KOPT-K1 (cell line): Measurements from ENCODE around the gene CACNG5.

ENCODE experiments used
- H3K27ac ChIP-seq: fragments of 200-600 bp; sonication (generic); 2 replicates; pipeline ENCODE4 v1.5.1; 2016; ENCODE audit warnings: antibody characterized with exemption, mild to moderate bottlenecking, low read depth, low read length; ENCODE audit not compliant: poor library complexity, severe bottlenecking
- H3K36me3 ChIP-seq: fragments of 200-600 bp; sonication (generic); 2 replicates; pipeline ENCODE4 v1.5.1; 2017; ENCODE audit warnings: antibody characterized with exemption, mild to moderate bottlenecking, low read length, moderate library complexity; ENCODE audit not compliant: insufficient read depth
- H3K9me3 ChIP-seq: fragments of 200-600 bp; sonication (generic); 2 replicates; pipeline ENCODE4 v1.5.1; 2017; ENCODE audit warnings: antibody characterized with exemption, low read length, mild to moderate bottlenecking; ENCODE audit not compliant: insufficient read depth, poor library complexity, severe bottlenecking

CACNG5 gene

DNA sequence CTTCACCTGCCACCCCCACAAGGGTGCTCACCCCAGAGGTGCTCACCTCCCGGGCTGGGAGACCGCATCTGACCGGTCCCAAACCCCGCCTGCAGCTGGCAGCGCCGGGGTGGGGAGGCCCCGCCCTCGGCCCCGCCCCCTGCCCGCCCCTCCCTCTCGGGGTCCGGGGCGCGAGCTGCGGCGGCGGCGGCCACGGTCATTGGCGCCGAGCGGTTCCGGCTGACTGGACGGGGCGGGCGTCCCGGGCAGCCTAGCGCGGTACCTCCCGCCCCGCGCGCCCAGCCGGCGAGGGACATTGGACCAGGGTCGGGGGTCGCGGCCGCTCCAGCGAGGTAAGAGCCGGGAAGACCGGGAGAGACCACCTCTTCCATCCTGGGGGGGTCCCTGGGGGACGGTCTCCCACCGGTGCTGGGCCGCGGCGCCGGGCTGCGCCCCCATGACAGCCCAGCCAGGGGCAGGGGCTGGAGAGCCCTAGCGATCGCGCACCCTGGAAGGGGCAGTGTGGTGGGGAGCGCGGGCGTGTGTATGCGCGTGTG is at the start of gene CACNG5:
Gene CACNG5 (plus strand): TSS at position 199 of the 536 bp plus-strand sequence. CDS start 42,216 bp downstream, outside the sequence.
- H3K36me3 ChIP-seq, result no peaks in the 10 kb centered on the region
- H3K27ac ChIP-seq, result no peak within 1 kb of the TSS
- no peaks in the 10 kb centered on the region for H3K9me3 ChIP-seq

DNA sequence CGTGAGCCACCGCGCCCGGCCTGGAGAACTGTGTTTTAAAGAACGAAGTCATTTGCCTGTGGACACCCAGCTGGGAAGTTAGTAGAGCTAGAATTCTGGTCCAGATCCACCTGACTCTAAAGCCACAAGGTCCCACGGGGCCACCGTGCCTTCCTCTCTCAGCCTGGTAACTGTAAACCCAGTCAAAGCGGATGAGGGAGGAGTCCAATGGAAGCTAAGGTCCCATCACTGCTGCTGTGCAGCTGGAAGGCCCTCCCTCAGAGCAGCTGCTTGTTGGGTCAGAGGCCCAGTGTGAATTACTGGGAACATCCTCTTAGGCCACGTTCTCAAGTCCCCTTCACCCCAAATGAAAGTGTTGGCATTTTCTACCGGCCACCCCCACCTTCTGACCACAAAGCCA is 48.8 kb upstream of the CACNG5 start:
- Histone ChIP-seq H3K27ac (no peak overlapping the region), H3K9me3 (no peaks in the 10 kb centered on the region), H3K36me3 (peaks cover 83% of the 10 kb centered on the region)

- H3K9me3 ChIP-seq, result no peaks in the 10 kb centered on the region
Measured at GRCh38 chr17:66787914-66788313, 47.0 kb upstream of the CACNG5 start.

GRCh38 chr17:66789093-66789492 is 45.8 kb upstream of the CACNG5 start:
- H3K9me3 ChIP-seq, result no peaks in the 10 kb centered on the region
- no peak overlapping the region for H3K27ac ChIP-seq
- H3K36me3 ChIP-seq, result peaks cover 90% of the 10 kb centered on the region

More at GRCh38 chr17:66787914-66788313, 47.0 kb upstream of the CACNG5 start:
- peaks cover 88% of the 10 kb centered on the region for H3K36me3 ChIP-seq
- no peak overlapping the region for H3K27ac ChIP-seq

- H3K9me3 ChIP-seq, result no peaks in the 10 kb centered on the region
- peaks cover 96% of the 10 kb centered on the region for H3K36me3 ChIP-seq
- no peak overlapping the region for H3K27ac ChIP-seq
Measured at GRCh38 chr17:66789961-66790437, 44.9 kb upstream of the CACNG5 start.

- Histone ChIP-seq H3K27ac (no peak overlapping the region), H3K36me3 (peaks cover 96% of the 10 kb centered on the region), H3K9me3 (no peaks in the 10 kb centered on the region)
Measured at GRCh38 chr17:66790501-66791061, 44.3 kb upstream of the CACNG5 start.

DNA sequence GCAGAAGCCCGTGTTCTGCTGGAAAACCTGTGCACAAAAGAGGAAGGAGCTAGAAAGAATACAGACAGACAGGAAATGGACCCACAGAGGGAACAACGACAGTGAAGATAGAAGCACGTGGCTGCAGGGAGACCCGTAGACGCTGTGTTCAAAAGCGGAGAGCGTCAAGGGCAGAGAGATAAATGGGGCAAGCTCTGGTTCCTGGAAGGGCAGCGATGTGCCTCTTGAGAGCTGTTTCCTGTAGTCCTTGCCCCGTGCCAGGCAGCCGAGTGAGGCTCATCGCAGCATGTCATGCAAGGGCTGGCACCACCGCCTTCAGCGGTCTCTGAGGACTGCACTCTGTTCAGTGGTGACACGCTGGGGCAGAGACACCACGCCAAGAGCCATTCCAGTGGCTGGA is 43.6 kb upstream of the CACNG5 start:
- Histone ChIP-seq H3K9me3 (no peaks in the 10 kb centered on the region), H3K27ac (no peak overlapping the region), H3K36me3 (peaks cover 98% of the 10 kb centered on the region)

DNA sequence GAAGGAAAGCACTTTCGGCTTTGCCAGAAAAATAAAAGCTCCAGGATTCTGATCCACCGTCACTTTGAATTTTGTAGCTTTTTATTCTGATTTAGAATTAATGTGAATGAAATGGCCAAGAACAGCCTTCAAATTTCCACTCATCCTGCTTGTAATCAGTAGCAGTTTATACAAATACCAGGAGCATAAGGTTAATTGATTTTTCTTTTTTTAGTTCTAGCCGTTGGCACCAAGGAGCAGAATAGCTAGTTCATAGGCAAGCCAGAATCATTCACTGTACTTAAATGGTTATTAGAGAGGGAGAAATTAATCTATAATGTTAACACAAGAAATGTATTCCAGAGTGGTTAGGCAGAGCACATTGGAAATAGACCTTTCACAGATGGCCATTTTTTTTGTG is 41.1 kb upstream of the CACNG5 start:
- no peak overlapping the region for H3K27ac ChIP-seq
- H3K36me3 ChIP-seq, result peaks cover 91% of the 10 kb centered on the region
- no peaks in the 10 kb centered on the region for H3K9me3 ChIP-seq

- Histone ChIP-seq H3K9me3 (no peaks in the 10 kb centered on the region), H3K27ac (no peak overlapping the region), H3K36me3 (peaks cover 82% of the 10 kb centered on the region)
Measured at GRCh38 chr17:66795486-66795885, 39.4 kb upstream of the CACNG5 start.

DNA sequence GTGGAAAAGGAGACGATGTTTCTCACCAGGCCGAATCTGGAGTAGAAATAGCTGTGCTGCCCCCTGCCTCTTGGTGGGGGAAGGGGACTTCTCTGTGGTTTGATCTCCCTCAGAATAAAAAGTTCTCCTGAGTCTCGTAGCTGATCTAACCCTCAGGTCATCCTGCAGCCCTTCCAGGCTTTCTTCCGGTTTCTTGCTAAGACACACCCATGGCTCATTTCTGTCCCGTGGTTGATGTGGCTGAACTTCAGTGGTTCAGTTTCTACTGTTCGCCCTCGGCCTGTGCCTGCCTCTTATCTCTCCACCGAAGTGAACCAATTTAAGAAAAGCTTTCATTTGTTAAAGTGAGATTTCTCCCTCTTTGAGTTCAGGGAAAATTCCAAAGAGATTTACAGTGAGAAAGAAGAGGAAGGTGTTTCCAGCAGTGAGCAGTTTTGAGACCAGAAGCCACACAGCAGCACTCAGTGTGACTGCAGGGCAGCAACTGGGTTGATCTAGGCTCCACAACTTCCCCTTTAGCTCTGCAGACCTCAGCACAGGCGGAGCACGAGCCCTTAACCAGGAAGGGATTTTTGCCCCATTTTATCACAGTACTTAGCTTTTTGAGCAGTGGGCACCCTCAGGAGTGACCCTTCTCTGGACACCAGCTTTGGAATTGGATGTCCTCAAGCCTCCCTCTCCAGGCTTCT is 34.9 kb upstream of the CACNG5 start:
- H3K36me3 ChIP-seq, result peaks cover 79% of the 10 kb centered on the region
- no peaks in the 10 kb centered on the region for H3K9me3 ChIP-seq
- no peak overlapping the region for H3K27ac ChIP-seq

DNA sequence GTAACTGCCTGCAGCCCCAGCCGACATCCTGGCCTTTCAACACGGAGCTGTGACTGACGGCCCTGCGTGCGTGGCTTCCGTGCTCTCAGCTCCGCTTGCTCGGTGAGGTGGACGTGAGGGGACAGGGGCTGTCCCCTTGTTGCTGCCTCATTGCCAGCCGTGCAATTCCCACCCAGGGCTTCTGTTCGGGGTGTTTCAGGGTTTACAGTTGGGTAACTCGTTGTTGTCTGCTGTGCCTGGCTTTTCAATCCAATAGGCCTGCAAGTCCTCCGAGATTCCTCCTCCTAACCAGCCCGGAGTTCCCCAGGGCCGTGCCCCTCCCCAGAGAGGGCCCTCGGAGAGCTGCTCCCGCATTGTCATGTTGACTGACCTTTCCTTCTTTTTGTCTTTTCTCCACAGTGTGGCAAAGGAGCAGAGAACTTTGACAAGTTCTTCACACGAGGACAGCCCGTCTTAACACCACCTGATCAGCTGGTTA is 31.4 kb upstream of the CACNG5 start:
- no peak overlapping the region for H3K27ac ChIP-seq
- peaks cover 60% of the 10 kb centered on the region for H3K36me3 ChIP-seq
- H3K9me3 ChIP-seq, result no peaks in the 10 kb centered on the region

DNA sequence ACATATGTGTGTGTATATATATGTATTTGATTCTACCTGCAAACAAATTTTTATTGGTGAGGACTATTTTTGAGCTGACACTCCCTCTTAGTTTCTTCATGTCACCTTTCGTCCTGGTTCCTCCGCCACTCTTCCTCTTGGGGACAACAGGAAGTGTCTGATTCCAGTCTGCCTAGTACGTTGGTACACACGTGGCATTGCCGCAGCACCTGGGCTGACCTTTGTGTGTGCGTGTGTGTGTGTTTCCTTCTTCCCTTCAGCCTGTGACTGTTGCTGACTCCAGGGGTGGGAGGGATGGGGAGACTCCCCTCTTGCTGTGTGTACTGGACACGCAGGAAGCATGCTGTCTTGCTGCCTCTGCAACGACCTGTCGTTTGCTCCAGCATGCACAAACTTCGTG is 29.4 kb upstream of the CACNG5 start:
- H3K36me3 ChIP-seq, result peaks cover 50% of the 10 kb centered on the region
- H3K27ac ChIP-seq, result no peak overlapping the region
- no peaks in the 10 kb centered on the region for H3K9me3 ChIP-seq

DNA sequence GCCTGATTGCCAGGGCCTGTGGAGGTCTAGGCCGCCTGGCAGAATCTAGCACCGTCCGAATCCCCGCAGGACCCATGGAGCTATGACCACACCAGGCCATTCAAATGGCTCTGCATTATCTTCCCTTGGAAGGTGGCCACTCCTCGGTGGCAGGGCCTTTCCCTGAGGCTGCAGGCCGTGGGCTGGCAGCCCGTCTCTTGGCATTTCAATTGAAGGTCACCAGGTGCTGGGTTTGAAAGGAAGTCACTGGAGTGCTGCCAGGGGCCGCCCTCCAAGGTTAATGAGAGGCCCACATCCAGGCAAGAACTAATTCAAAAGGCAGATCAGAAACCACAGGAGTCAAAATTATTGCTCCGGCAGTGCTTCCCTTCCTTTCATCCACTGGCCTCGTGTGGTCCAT is 27.7 kb upstream of the CACNG5 start:
- Histone ChIP-seq H3K36me3 (peaks cover 36% of the 10 kb centered on the region), H3K9me3 (no peaks in the 10 kb centered on the region), H3K27ac (no peak overlapping the region)

GRCh38 chr17:66809408-66809807 is 25.5 kb upstream of the CACNG5 start:
- H3K9me3 ChIP-seq, result no peaks in the 10 kb centered on the region
- no peak overlapping the region for H3K27ac ChIP-seq
- H3K36me3 ChIP-seq, result peaks cover 17% of the 10 kb centered on the region

- H3K9me3 ChIP-seq, result no peaks in the 10 kb centered on the region
- H3K27ac ChIP-seq, result no peak overlapping the region
- peaks cover 7% of the 10 kb centered on the region; the same call in 1 of the 2 replicates for H3K36me3 ChIP-seq
Measured at GRCh38 chr17:66810951-66811682, 23.8 kb upstream of the CACNG5 start.
